SJCRH30 (cell line): ENCODE data around the gene IPO9. TPM values are rescaled to one million over a fixed set of nuclear protein-coding genes. Genes with fewer than 3 reads are reported as not detected.
A peak's percentile ranks its signal among the peaks of the same experiment; 100 is the strongest.
"Not testable (repeated sequence)": the region's sequence is repeated elsewhere in the genome, so short reads cannot be mapped to it uniquely, and the experiment has no call there.

Experiments
- DNase-seq, 2 experiments: peaks; one replicate each; pipeline ENCODE4 v3.0.0-alpha.2; 2015 to 2020
- H3K27ac ChIP-seq: fragments of 250-450 bp; sonication (Bioruptor Pico); 2 replicates; pipeline ENCODE4 v1.5.1; 2020; ENCODE audit warnings: mild to moderate bottlenecking, moderate library complexity
- H3K27me3 ChIP-seq: fragments of 250-450 bp; sonication (Bioruptor Pico); 2 replicates; pipeline ENCODE4 v1.5.1; 2020; ENCODE audit warnings: mild to moderate bottlenecking, moderate library complexity
- H3K36me3 ChIP-seq: fragments of 250-450 bp; sonication (Bioruptor Pico); 2 replicates; pipeline ENCODE4 v1.5.1; 2020; ENCODE audit warnings: mild to moderate bottlenecking, moderate library complexity
- H3K4me1 ChIP-seq: fragments of 250-450 bp; sonication (Bioruptor Pico); 2 replicates; pipeline ENCODE4 v1.5.1; 2020; ENCODE audit warnings: mild to moderate bottlenecking, moderate library complexity
- H3K4me3 ChIP-seq: fragments of 250-450 bp; sonication (Bioruptor Pico); 2 replicates; pipeline ENCODE4 v1.5.1; 2020; ENCODE audit warnings: mild to moderate bottlenecking, moderate library complexity
- H3K9me3 ChIP-seq: fragments of 250-450 bp; sonication (Bioruptor Pico); replicated peaks from 2 replicates; pipeline ENCODE4 v1.5.1; 2020; ENCODE audit warnings: mild to moderate bottlenecking, moderate library complexity
- total RNA-seq: library from RNA; depleted of rRNA; stranded (reverse); fragments of >200 nt; shearing (Covaris generic); gene quantifications from 2 replicates; pipeline ENCODE4 v1.2.3, GENCODE V29; 2014

IPO9 gene
- total RNA-seq, 1 experiment from 2014 or later, result 70.4 TPM

- Histone ChIP-seq H3K9me3 (no peaks in the 10 kb centered on the region), H3K27ac (no peak overlapping the region), H3K27me3 (no peaks in the 10 kb centered on the region), H3K36me3 (peaks cover 22% of the 10 kb centered on the region), H3K4me1 (peaks cover 17% of the 10 kb centered on the region), H3K4me3 (no peak overlapping the region)
- DNase-seq, result peak; percentile 65 to 83
Observed at GRCh38 chr1:201826830-201827229, 2.1 kb upstream of the IPO9 start.

- Histone ChIP-seq H3K27me3 (no peaks in the 10 kb centered on the region), H3K27ac (no peak overlapping the region), H3K4me3 (no peak overlapping the region), H3K4me1 (peaks cover 17% of the 10 kb centered on the region), H3K9me3 (no peaks in the 10 kb centered on the region), H3K36me3 (peaks cover 16% of the 10 kb centered on the region)
- no peak for DNase-seq
Observed at GRCh38 chr1:201827321-201828216, 1.4 kb upstream of the IPO9 start.

GRCh38 chr1:201828217-201828819 is 639 bp upstream of the IPO9 start:
- H3K36me3 ChIP-seq, result peaks cover 9% of the 10 kb centered on the region
- peaks cover 17% of the 10 kb centered on the region for H3K4me1 ChIP-seq
- H3K9me3 ChIP-seq, result no peaks in the 10 kb centered on the region
- H3K4me3 ChIP-seq, result peak overlapping the region; percentile 99
- no peak overlapping the region for H3K27ac ChIP-seq
- peak in 1 of 2 experiments; percentile 46 for DNase-seq
- H3K27me3 ChIP-seq, result no peaks in the 10 kb centered on the region

GRCh38 chr1:201831371-201831770 is 2.4 kb downstream of the IPO9 start:
- DNase-seq, result no peak
- no peak overlapping the region for H3K27ac ChIP-seq
- H3K36me3 ChIP-seq, result peaks cover 12% of the 10 kb centered on the region
- no peaks in the 10 kb centered on the region for H3K27me3 ChIP-seq
- H3K4me1 ChIP-seq, result peaks cover 15% of the 10 kb centered on the region
- H3K4me3 ChIP-seq, result no peak overlapping the region
- H3K9me3 ChIP-seq, result no peaks in the 10 kb centered on the region

- H3K27me3 ChIP-seq, result no peaks in the 10 kb centered on the region
- H3K4me1 ChIP-seq, result peaks cover 2% of the 10 kb centered on the region; the same call in 1 of the 2 replicates
- no peak overlapping the region for H3K27ac ChIP-seq
- H3K36me3 ChIP-seq, result peaks cover 32% of the 10 kb centered on the region
- no peaks in the 10 kb centered on the region for H3K9me3 ChIP-seq
- no peak for DNase-seq
- H3K4me3 ChIP-seq, result no peak overlapping the region
Observed at GRCh38 chr1:201834621-201835020, 5.7 kb downstream of the IPO9 start.

GRCh38 chr1:201838381-201838780 is 9.4 kb downstream of the IPO9 start:
- Histone ChIP-seq H3K27me3 (no peaks in the 10 kb centered on the region), H3K9me3 (no peaks in the 10 kb centered on the region), H3K36me3 (peaks cover 56% of the 10 kb centered on the region), H3K27ac (no peak overlapping the region), H3K4me1 (no peaks in the 10 kb centered on the region; the same call in 1 of the 2 replicates), H3K4me3 (no peak overlapping the region)
- DNase-seq, result no peak

- not testable (repeated sequence) for H3K27me3 ChIP-seq, H3K27ac ChIP-seq, H3K4me1 ChIP-seq, H3K4me3 ChIP-seq, H3K9me3 ChIP-seq, DNase-seq
- peaks cover 59% of the 10 kb centered on the region for H3K36me3 ChIP-seq
Observed at GRCh38 chr1:201839089-201839488, 10.1 kb downstream of the IPO9 start.

- Histone ChIP-seq H3K36me3 (peaks cover 62% of the 10 kb centered on the region), H3K4me3 (no peak overlapping the region), H3K27me3 (no peaks in the 10 kb centered on the region), H3K9me3 (no peaks in the 10 kb centered on the region), H3K4me1 (no peaks in the 10 kb centered on the region; the same call in 1 of the 2 replicates), H3K27ac (no peak overlapping the region)
- DNase-seq, result no peak
Observed at GRCh38 chr1:201840055-201840454, 11.1 kb downstream of the IPO9 start.

- no peak for DNase-seq
- H3K4me3 ChIP-seq, result no peak overlapping the region
Observed at GRCh38 chr1:201840490-201840889, 11.5 kb downstream of the IPO9 start.

GRCh38 chr1:201841265-201841912 is 12.4 kb downstream of the IPO9 start:
- no peak overlapping the region for H3K27ac ChIP-seq

More at GRCh38 chr1:201840490-201840889, 11.5 kb downstream of the IPO9 start:
- Histone ChIP-seq H3K36me3 (peaks cover 58% of the 10 kb centered on the region), H3K27me3 (no peaks in the 10 kb centered on the region), H3K27ac (no peak overlapping the region), H3K9me3 (no peaks in the 10 kb centered on the region), H3K4me1 (no peaks in the 10 kb centered on the region; the same call in 1 of the 2 replicates)

GRCh38 chr1:201842472-201843027 is 13.6 kb downstream of the IPO9 start:
- Histone ChIP-seq H3K36me3 (peaks cover 50% of the 10 kb centered on the region), H3K9me3 (no peaks in the 10 kb centered on the region), H3K27me3 (no peaks in the 10 kb centered on the region), H3K27ac (no peak overlapping the region), H3K4me1 (no peaks in the 10 kb centered on the region), H3K4me3 (no peak overlapping the region)
- DNase-seq, result no peak

More at GRCh38 chr1:201841265-201841912, 12.4 kb downstream of the IPO9 start:
- H3K4me3 ChIP-seq, result no peak overlapping the region
- no peak for DNase-seq
- no peaks in the 10 kb centered on the region for H3K27me3 ChIP-seq
- H3K4me1 ChIP-seq, result no peaks in the 10 kb centered on the region; the same call in 1 of the 2 replicates
- H3K36me3 ChIP-seq, result peaks cover 54% of the 10 kb centered on the region
- no peaks in the 10 kb centered on the region for H3K9me3 ChIP-seq

GRCh38 chr1:201845331-201846083 is 16.6 kb downstream of the IPO9 start:
- Histone ChIP-seq H3K27me3 (no peaks in the 10 kb centered on the region), H3K27ac (no peak overlapping the region), H3K36me3 (peaks cover 57% of the 10 kb centered on the region), H3K4me3 (no peak overlapping the region), H3K9me3 (no peaks in the 10 kb centered on the region), H3K4me1 (peaks cover 10% of the 10 kb centered on the region)
- DNase-seq, result no peak

- Histone ChIP-seq H3K27ac (no peak overlapping the region), H3K4me3 (no peak overlapping the region), H3K27me3 (no peaks in the 10 kb centered on the region), H3K36me3 (peaks cover 58% of the 10 kb centered on the region), H3K9me3 (no peaks in the 10 kb centered on the region), H3K4me1 (peaks cover 12% of the 10 kb centered on the region)
- DNase-seq, result no peak
Observed at GRCh38 chr1:201847150-201847549, 18.2 kb downstream of the IPO9 start.

GRCh38 chr1:201848230-201848629 is 19.3 kb downstream of the IPO9 start:
- Histone ChIP-seq H3K4me3 (no peak overlapping the region), H3K27me3 (no peaks in the 10 kb centered on the region), H3K4me1 (peaks cover 12% of the 10 kb centered on the region), H3K27ac (no peak overlapping the region), H3K9me3 (no peaks in the 10 kb centered on the region), H3K36me3 (peaks cover 61% of the 10 kb centered on the region)
- DNase-seq, result no peak
